ENCODE results near the gene SLC15A3. TPM values are rescaled to one million over a fixed set of nuclear protein-coding genes. Genes with fewer than 3 reads are reported as not detected.

Gene SLC15A3
- polyA plus RNA-seq, 1 donor, result 27.9 TPM

DNA sequence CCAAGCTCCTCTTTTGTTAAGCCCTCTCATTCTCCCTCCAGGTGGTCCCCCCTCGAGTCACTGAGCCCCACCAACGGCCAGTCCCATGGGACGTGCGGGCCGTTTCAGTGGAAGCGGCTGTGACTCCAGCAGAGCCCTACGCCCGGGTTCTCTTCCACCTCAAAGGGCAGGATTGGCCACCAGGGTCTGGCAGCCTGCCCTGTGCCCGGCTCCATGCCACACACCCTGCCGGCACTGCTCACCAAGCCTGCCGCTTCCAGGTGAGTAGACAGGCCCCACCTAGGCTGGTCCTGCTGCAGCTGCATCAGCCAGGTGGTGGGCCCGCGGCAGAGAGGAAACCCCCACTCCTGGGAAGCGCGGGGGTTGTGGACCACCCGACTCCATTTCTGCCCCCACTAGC, 24.4 kb downstream of the SLC15A3 start:
- DNase-seq, result no peak

DNA sequence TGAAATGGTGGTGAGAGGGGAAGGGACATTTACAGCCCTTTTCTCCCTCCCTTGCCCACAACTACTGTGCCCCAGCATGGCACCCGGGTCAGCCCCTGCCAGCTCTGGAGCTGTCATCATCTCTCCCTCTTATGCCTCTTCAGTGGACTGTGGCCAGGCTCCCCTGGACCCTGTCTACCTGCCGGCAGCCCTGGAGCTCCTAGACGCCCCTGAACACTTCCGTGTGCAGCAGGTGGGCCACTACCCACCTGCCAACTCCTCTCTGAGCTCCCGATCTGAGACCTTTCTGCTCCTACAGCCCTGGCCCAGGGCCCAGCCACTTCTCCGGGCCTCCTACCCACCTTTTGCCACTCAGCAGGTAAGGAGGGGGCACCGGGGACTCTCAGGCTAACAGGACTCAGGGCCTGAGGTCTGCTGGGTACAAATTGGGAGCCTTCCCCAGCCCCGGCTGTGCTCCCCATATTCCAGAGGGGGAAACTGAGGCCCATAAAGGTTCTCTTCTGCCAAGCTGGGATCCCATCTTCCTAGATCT, 24.8 kb downstream of the SLC15A3 start:
- DNase-seq, result no peak

DNA sequence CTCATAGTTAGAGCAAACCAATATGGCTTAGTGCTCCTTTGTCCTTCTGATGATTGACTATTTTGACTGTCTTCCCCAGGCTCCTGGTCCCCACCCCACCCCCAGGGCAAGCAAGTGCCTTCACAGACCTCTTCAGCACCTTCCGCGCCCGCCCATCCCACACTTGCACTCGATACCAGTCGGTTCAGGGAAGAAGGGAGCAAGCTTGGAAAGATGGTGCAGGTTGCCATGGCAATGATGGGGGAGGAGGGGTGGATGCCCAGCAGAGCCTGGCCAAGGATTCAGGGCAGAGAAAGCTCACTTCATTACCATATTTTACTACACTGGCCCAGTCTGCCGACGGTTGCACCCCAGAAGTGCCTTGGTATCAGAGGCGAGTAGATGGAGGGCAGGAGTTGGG, 25.5 kb downstream of the SLC15A3 start:
- no peak for DNase-seq

GRCh38 chr11:60925868-60926267, 26.1 kb downstream of the SLC15A3 start:
- DNase-seq, result no peak

GRCh38 chr11:60924906-60925853, 26.8 kb downstream of the SLC15A3 start:
- no peak for DNase-seq

DNA sequence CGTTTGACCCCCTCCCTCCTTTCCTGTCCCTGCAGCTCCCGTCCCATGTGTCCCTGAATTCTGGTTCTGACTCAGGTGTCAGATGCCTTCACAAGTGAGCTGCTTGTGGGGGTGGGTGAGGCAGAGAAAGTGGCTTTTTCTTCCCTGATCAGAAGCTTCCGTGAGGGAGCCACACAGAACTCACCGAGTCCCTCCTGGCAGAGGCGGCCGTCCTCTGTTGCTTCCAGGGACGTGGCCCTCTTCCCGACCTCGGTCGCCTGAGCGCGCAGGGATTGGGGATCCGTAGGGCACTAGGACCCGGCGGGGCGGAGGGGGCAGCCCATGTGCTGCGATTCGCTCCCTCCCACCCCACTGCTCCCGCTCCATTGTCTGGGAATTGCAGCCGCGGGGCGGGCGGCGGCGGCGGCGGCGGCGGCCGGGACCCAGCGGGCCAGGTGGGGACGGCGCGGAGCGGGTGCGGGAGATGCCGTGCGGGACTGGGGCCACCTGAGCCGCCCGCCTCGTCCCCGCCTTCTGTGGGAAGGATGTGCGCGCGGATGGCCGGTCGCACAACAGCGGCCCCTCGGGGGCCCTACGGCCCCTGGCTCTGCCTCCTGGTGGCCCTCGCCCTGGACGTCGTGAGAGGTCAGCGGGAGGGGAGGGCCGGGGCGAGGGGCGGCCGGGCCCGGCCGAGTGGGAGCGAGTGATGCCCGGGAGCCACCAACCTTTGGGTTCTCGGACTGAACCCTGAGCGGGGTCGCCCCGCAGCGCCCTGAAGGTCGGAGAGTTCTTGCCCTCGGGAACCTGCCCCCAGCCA, 27.7 kb downstream of the SLC15A3 start, which contains the start of gene TMEM132A:
TMEM132A (plus strand) TSS at position 351 of the 796 bp plus-strand sequence; CDS start at position 525, 174 bp downstream.
- DNase-seq, result peak; percentile 78

DNA sequence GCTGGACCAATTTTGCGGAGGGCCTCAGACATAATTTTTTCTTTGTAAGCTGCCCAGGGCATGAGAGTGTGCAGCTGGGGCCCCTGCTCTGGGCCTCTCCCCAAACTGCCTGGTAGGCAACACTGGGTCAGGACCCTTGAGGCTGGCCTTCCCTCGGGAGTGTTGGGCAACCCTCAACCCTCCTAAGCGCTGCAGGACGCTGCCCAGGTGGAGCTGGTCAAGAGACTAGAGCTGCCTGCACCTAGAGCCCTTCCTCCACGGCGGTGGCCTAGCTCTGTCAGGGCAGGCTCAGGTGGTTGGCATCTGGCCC, 28.2 kb downstream of the SLC15A3 start:
- DNase-seq, result no peak

DNA sequence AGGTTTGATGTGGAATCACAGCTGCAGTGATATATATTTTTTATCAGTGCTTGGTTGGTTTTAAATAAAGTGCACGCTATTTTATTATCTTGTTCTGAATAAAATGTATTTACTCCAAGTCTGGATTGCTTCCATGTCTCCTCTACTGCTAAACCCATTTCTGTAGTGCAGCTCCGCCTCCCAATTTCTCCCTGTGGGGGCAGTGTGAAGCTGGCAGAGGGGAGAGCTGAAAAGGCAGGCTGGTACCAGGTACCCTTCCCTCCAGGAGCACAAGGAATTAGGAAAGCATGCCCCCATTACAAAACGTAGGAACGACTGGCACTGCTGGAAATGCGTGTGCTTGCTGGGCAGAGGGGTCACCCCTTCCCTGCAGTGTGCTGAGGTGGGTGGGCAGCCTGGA, 28.6 kb downstream of the SLC15A3 start:
- DNase-seq, result no peak

GRCh38 chr11:60922906-60923305, 29.1 kb downstream of the SLC15A3 start:
- no peak for DNase-seq

DNA sequence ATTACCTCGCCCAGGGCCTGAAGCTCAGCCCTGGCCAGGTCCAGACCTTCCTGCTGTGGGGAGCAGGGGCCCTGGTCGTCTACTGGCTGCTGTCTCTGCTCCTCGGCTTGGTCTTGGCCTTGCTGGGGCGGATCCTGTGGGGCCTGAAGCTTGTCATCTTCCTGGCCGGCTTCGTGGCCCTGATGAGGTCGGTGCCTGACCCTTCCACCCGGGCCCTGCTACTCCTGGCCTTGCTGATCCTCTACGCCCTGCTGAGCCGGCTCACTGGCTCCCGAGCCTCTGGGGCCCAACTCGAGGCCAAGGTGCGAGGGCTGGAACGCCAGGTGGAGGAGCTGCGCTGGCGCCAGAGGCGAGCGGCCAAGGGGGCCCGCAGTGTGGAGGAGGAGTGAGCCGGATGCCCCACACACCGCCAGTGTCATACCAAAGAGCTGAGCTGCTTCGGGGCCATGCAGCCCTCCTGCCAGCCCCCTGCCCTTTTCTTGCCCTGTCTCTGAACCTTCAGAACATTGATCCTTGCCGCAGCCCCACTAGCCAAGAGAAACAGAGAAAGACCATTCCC, 30.1 kb downstream of the SLC15A3 start:
- DNase-seq, result no peak

- no peak for DNase-seq
Measured at GRCh38 chr11:60921259-60921658, 30.7 kb downstream of the SLC15A3 start.

GRCh38 chr11:60919956-60920355, 32.0 kb downstream of the SLC15A3 start:
- no peak for DNase-seq

DNA sequence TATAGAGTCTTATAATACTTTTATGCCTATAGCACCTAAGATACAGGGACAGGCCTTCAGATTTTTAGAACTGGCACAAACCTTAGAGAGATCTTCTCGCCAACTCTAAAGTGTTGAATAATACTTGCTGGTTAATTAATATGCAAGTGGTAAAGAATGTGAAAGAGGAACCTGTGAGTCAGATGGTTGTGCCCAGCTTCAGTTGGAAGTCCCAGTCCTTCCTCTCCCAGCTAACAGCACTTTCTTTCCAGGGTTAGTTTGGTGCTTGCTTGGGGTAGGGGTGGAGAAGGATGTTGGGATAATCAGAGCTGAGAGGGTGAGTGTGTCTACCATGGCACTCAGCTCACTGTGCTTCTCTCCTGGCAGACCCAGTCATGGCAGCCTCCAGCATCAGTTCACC, 32.7 kb downstream of the SLC15A3 start:
- DNase-seq, result no peak

- DNase-seq, result no peak
Measured at GRCh38 chr11:60918939-60919265, 33.1 kb downstream of the SLC15A3 start.

DNA sequence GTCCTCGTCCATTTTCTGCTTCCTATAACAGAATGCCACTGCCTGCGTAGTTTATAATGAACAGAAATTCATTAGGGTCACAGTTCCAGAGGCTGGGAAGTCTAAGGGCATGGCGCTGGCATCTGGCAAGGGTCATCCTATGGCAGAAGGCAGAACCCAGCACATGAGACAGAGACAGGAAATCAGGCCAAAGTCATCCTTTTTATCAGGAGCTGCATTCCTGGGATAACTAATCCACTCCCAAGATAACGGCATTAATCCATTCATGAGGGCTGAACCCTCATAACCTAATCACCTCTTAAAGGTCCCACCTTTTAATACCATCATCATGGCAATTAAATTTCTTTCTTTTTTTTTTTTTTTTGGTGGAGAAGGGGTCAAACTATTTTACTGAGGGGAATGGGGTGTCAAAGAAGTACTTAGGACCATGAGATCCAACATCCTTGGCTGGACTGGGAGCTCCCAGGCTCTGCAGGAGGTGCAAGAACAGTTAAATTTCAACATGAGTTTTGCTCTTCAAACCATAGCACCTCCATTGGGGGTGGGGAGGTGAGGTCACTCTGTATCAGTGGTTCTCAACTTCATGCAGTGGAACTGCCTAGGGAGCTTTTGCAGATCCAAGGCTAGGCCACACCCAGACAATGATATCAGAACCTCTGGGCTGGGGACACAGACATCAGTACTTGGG, 33.6 kb downstream of the SLC15A3 start:
- no peak for DNase-seq

GRCh38 chr11:60917267-60917666, 34.7 kb downstream of the SLC15A3 start:
- DNase-seq, result no peak

DNA sequence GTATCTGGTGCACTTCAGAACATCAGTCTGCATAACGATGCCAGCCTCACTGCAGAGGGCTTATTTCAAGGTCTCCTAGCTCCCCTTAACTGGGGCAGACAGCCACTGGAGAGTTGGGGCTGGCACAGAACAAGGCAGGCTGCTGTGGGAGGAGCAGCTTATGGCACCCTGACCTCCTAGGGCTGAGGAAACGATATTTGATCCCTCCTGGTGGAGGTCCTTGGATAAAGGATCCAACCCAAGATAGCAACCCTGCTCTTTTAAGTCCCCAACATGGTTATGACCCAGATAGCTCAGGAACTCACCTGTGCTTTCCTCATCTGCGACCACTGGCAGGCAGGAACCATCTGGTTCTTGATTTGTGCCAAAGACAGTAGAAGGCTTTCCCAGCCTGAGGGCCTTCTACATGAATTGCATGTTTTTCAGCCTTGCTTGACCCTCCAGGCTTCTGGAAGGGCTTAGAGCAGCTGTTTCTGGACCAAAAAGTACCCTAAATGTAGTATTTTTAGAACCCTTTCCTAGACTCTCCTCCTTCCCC, 35.2 kb downstream of the SLC15A3 start:
- DNase-seq, result no peak

GRCh38 chr11:60915248-60915914, 36.6 kb downstream of the SLC15A3 start:
- DNase-seq, result no peak

GRCh38 chr11:60914633-60915247, 37.2 kb downstream of the SLC15A3 start:
- DNase-seq, result no peak

DNA sequence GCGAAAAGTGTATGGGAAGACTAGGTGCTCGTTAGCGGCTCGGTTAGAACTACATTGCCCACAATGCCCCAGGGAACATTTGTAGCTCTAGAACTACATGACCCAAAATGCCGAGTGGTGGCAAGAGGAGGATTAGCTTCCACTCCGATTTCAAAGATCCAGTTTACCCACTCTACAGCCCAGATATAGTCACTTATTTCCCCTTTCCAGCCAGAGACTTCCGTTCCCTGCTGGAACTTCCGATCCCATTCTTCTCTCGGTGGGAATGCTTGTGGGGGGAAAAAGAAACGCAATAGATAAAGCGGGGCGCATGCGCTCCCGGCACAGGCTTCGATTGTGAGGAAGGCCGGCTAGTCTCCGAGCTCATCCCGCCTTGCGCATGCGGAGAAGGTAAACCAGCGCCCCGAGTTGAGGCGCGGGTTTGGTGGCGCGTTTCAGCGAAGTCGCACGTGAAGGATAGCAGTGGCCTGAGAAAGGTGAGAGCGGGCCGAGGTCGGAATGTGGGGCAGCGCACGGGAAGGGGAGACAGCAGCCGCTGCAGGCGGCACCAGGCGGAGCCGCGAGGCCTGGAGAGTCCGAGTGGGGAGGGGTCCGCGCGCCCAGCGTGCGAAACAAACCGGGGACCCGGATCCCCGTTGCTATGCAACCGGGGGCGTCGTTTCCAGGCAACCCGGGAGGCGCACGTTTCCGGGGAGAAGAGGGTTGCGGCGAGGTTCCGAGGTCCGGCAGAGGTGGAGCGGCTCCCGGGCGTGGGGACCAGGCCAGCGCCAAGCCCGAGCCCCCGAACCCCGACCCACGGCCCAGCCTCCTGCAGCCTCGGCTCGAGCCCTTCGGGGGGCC, 38.0 kb downstream of the SLC15A3 start, which contains the start of gene TMEM109:
TMEM109 (plus strand) TSS at position 366 of the 840 bp plus-strand sequence. CDS start 5,536 bp downstream, outside the sequence.
- DNase-seq, result peak; percentile 92

Measured in hindlimb muscle (tissue), 1 donor.